Breast epithelium (tissue), 3 donors: Measurements from ENCODE around the gene MCM6.

Source experiments
- POLR2AphosphoS5 ChIP-seq, 3 donors: sonication (generic); formaldehyde crosslinking; IDR thresholded peaks; one replicate each; pipeline ENCODE4 v1.6.1; 2017; ENCODE audit warnings: antibody characterized with exemption in 3 of 3
- TF ChIP-seq, protein P1 (sequence below), 3 donors: fragments of 450-650 bp; IDR thresholded peaks; one replicate each; pipeline ENCODE4 v1.5.1; 2016 to 2017; ENCODE audit warnings: antibody characterized with exemption in 3 of 3, mild to moderate bottlenecking in 3 of 3, moderate library complexity in 3 of 3

- TF ChIP-seq, protein P1, sequence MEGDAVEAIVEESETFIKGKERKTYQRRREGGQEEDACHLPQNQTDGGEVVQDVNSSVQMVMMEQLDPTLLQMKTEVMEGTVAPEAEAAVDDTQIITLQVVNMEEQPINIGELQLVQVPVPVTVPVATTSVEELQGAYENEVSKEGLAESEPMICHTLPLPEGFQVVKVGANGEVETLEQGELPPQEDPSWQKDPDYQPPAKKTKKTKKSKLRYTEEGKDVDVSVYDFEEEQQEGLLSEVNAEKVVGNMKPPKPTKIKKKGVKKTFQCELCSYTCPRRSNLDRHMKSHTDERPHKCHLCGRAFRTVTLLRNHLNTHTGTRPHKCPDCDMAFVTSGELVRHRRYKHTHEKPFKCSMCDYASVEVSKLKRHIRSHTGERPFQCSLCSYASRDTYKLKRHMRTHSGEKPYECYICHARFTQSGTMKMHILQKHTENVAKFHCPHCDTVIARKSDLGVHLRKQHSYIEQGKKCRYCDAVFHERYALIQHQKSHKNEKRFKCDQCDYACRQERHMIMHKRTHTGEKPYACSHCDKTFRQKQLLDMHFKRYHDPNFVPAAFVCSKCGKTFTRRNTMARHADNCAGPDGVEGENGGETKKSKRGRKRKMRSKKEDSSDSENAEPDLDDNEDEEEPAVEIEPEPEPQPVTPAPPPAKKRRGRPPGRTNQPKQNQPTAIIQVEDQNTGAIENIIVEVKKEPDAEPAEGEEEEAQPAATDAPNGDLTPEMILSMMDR (IDR thresholded peaks at IDR 0.05), result no peak
- TF ChIP-seq POLR2AphosphoS5 (IDR thresholded peaks at IDR 0.05), result no peak
Measured at GRCh38 chr2:135803278-135803677, 73.0 kb downstream of the MCM6 start.
